GM20000 (cell line): ENCODE data around the gene EVC2.

Source experiments
- DNase-seq: peaks from one replicate; pipeline ENCODE4 v3.0.0; 2012; ENCODE audit warnings: low spot score
- TF ChIP-seq, protein P1 (sequence below): IDR thresholded peaks from 2 replicates; pipeline ENCODE4 v1.5.1; 2012; ENCODE audit warnings: mild to moderate bottlenecking, control low read depth; ENCODE audit errors: extremely low read depth, missing control alignments

EVC2 gene

DNA sequence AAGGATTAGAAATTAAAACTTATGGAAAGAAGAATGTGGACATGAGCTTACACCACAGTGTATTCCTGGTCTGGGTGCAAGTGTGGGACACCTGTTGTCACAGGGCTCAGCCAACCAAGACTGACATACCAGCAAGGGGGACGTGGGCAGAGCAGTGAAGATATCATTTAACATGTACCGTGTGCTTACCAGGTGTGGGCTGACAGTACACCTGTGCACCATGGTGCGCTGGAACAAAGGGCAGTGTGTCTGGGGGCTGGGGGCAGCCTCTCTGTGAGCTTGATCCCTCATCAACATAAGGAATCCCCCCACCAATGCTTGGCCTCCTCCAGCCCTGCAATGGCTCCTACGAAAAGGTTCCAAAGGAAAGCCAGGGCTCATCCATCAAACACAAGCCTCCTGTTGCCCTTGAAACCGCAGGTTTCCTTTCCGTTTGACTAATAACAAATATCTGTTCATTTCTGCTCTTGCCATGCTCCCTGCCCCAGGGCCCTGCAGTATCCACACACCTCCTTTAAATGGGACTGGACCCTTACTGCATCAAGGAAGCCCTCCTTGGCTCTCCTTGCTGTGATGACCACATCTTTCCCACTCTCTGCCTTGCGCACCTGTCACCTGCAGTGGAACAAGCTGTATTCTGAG lies 16.7 kb downstream of the EVC2 start:
- DNase-seq = no peak
- TF ChIP-seq, protein P1, sequence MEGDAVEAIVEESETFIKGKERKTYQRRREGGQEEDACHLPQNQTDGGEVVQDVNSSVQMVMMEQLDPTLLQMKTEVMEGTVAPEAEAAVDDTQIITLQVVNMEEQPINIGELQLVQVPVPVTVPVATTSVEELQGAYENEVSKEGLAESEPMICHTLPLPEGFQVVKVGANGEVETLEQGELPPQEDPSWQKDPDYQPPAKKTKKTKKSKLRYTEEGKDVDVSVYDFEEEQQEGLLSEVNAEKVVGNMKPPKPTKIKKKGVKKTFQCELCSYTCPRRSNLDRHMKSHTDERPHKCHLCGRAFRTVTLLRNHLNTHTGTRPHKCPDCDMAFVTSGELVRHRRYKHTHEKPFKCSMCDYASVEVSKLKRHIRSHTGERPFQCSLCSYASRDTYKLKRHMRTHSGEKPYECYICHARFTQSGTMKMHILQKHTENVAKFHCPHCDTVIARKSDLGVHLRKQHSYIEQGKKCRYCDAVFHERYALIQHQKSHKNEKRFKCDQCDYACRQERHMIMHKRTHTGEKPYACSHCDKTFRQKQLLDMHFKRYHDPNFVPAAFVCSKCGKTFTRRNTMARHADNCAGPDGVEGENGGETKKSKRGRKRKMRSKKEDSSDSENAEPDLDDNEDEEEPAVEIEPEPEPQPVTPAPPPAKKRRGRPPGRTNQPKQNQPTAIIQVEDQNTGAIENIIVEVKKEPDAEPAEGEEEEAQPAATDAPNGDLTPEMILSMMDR = no peak

DNA sequence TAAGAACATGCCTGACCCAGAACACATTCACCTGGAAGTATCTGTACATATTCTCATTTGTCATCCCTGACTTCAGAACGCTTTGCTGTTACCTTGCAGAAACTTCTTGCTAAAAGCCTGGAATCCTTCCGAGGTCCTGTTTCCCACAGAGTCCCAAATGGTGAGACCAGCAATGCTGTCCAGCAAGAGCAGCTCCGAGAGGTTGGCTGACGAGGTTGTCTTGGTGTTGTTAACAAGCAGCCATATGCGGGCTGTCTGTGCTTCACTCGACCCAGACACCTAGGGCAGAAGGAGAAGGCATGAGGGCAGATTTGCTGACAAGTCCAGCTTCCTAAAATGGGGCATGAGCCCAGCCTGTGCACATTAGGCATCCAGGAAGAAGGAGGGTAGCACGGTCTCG lies 19.3 kb downstream of the EVC2 start:
- no peak for DNase-seq
- TF ChIP-seq, protein P1 = no peak

DNA sequence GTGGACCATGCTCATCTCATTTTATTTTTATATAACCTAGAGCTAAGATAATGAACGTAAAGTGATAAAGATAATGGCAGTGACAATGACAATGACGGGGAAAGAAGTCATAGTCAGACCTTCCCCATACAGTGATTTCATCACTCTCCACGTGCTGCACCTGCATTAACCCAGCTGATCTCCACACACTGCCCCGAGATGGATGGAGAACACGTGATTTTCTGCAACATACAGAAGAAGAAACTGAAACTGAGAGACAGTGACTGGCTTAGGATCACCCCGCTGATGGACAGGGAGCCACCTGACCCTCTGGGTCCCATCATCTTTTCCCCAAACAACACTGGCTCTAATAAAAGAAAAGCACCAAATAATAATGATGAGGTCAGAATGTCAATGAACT lies 22.0 kb downstream of the EVC2 start:
- TF ChIP-seq, protein P1 = no peak
- no peak for DNase-seq

DNA sequence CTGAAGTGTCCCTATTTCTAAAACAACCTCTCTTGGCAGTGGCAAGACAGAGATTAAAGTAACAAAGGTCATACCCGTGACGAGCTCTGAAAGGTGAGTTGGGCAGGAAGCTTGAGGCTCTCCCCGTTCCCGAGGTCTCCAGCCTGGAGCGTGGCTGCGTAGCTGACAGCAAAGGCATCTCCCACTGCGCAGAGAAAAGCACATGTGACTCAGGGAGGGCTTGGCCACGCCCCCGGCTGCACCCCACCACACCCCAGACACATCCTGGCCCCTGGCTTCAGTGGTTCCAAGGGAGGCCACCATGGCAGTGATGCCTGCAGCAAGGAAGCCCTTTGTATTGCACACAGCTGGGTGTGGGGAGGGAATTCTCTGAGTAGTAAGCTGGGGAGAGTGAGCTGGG lies 23.1 kb downstream of the EVC2 start:
- TF ChIP-seq, protein P1 = no peak
- no peak for DNase-seq

DNA sequence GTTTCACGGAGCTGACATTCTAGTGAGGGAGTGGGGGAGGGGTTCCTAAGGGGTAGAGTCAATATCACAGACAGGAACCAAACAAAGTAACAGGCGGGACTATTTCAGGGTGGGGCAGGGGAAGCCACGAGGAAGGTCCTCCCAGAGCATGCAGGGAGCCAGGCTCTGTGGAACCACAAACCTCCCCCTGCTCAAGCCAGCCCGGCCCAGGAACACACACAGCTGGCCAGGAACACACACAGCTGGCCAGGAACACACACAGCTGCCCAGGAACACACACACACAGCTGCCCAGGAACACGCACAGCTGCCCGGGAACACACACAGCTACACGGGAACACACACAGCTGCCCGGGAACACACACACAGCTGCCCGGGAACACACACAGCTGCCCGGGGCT lies 24.8 kb downstream of the EVC2 start:
- TF ChIP-seq, protein P1 = no peak
- DNase-seq = no peak

DNA sequence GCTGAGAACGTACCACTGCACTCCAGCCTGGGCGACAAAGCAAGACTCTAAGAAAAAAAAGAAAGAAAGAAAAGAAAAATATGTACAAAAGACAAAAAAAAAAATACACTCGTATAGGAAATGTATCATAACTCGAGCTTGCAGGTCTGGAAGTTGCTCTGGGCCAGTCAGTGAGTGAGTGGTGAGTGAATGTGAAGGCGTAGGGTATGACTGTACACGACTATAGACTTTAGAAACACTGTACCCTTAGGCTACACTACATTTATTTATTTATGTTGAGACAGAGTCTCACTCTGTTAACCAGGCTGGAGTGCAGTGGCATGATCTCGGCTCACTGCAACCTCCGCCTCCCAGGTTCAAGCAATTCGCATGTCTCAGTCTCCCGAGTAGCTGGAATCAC lies 29.4 kb downstream of the EVC2 start:
- no peak for DNase-seq

DNA sequence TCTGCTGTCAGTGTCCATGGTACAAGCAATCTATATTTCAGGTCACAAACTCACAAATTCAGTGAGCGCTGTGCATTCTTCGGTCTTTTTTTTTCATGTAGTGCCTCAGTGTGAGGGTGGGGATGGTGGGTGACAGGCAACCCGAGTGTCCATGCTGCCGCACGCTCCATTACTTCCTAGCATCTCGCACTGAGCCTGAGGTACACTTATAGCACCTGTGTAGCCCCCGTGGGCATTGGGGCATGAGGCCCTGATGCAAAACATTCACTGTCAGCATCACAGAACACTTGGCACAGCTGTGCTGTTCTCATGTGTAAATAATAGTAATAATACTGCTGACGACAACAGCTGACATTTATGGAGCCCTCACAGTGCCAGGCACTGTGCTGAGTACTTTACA lies 31.6 kb downstream of the EVC2 start:
- DNase-seq = no peak
- TF ChIP-seq, protein P1 = no peak

More for the DNA sequence above, 29.4 kb downstream of the EVC2 start:
- TF ChIP-seq, protein P1 = no peak
